Mesothelial cell of epicardium (in vitro differentiated cells): Measurements from ENCODE around the gene PARD3B. TPM values are rescaled to one million over a fixed set of nuclear protein-coding genes. Genes with fewer than 3 reads are reported as not detected.

Source experiments
- DNase-seq, 2 experiments: peaks; one replicate each; pipeline ENCODE4 v3.0.0; 2021; ENCODE audit warnings: low spot score in 2 of 2; ENCODE audit not compliant: unreplicated experiment in 2 of 2
- H3K27ac Mint-ChIP-seq: 2 replicates; pipeline ENCODE4 v1.8.0; 2021; ENCODE audit warnings: mixed read lengths
- H3K27me3 Mint-ChIP-seq: 2 replicates; pipeline ENCODE4 v1.8.0; 2021; ENCODE audit warnings: low read depth, mixed read lengths
- H3K36me3 Mint-ChIP-seq: 2 replicates; pipeline ENCODE4 v1.8.0; 2021; ENCODE audit warnings: mixed read lengths
- H3K4me1 Mint-ChIP-seq: 2 replicates; pipeline ENCODE4 v1.8.0; 2021; ENCODE audit warnings: mixed read lengths
- H3K4me3 Mint-ChIP-seq: 2 replicates; pipeline ENCODE4 v1.8.0; 2021; ENCODE audit warnings: mild to moderate bottlenecking, moderate library complexity, mixed read lengths
- H3K9me3 Mint-ChIP-seq: 2 replicates; pipeline ENCODE4 v1.8.0; 2021; ENCODE audit warnings: mixed read lengths
- CTCF ChIP-seq: fragments of 200-600 bp; sonication (generic); IDR thresholded peaks from one replicate; pipeline ENCODE4 v1.5.0; 2021; ENCODE audit warnings: antibody characterized with exemption; ENCODE audit not compliant: unreplicated experiment
- total RNA-seq: library from RNA; stranded (reverse); gene quantifications from 3 replicates; pipeline ENCODE4 v1.2.1, GENCODE V29; 2021

PARD3B gene
- total RNA-seq, 1 donor from 2014 or later = 23.4 TPM

GRCh38 chr2:205043285-205043684 is 498.0 kb downstream of the PARD3B start:
- peaks cover 4% of the 10 kb centered on the region for H3K9me3 Mint-ChIP-seq
- no peak for TF ChIP-seq CTCF
- no peak overlapping the region for H3K27ac Mint-ChIP-seq
- DNase-seq = no peak
- no peak overlapping the region for H3K4me3 Mint-ChIP-seq
- H3K4me1 Mint-ChIP-seq = peaks cover 15% of the 10 kb centered on the region
- peaks cover 4% of the 10 kb centered on the region for H3K36me3 Mint-ChIP-seq
- no peaks in the 10 kb centered on the region for H3K27me3 Mint-ChIP-seq

- peaks cover 10% of the 10 kb centered on the region for H3K4me1 Mint-ChIP-seq
- H3K27ac Mint-ChIP-seq = no peak overlapping the region
- no peak for DNase-seq
- no peak overlapping the region for H3K4me3 Mint-ChIP-seq
- H3K27me3 Mint-ChIP-seq = no peaks in the 10 kb centered on the region
- no peak for TF ChIP-seq CTCF
- peaks cover 11% of the 10 kb centered on the region for H3K9me3 Mint-ChIP-seq
- peaks cover 11% of the 10 kb centered on the region for H3K36me3 Mint-ChIP-seq
Measured at GRCh38 chr2:205045706-205046105, 500.4 kb downstream of the PARD3B start.

GRCh38 chr2:205047273-205047839 is 502.1 kb downstream of the PARD3B start:
- H3K36me3 Mint-ChIP-seq = peaks cover 11% of the 10 kb centered on the region
- no peak overlapping the region for H3K27ac Mint-ChIP-seq
- peaks cover 11% of the 10 kb centered on the region for H3K9me3 Mint-ChIP-seq
- no peak for DNase-seq
- TF ChIP-seq CTCF = no peak
- no peaks in the 10 kb centered on the region for H3K27me3 Mint-ChIP-seq
- no peaks in the 10 kb centered on the region for H3K4me1 Mint-ChIP-seq
- no peak overlapping the region for H3K4me3 Mint-ChIP-seq

- Mint-ChIP-seq H3K27ac (no peak overlapping the region), H3K4me3 (no peak overlapping the region), H3K36me3 (peaks cover 6% of the 10 kb centered on the region), H3K4me1 (peaks cover 23% of the 10 kb centered on the region), H3K9me3 (peaks cover 7% of the 10 kb centered on the region), H3K27me3 (no peaks in the 10 kb centered on the region)
- no peak for DNase-seq
- TF ChIP-seq CTCF = no peak
Measured at GRCh38 chr2:205051417-205051816, 506.1 kb downstream of the PARD3B start.

GRCh38 chr2:205052781-205053180 is 507.5 kb downstream of the PARD3B start:
- H3K27me3 Mint-ChIP-seq = no peaks in the 10 kb centered on the region
- H3K4me1 Mint-ChIP-seq = peaks cover 24% of the 10 kb centered on the region
- H3K27ac Mint-ChIP-seq = no peak overlapping the region
- no peak for DNase-seq
- no peak overlapping the region for H3K4me3 Mint-ChIP-seq
- H3K9me3 Mint-ChIP-seq = peaks cover 7% of the 10 kb centered on the region
- no peak for TF ChIP-seq CTCF
- peaks cover 6% of the 10 kb centered on the region for H3K36me3 Mint-ChIP-seq

- H3K36me3 Mint-ChIP-seq = peaks cover 4% of the 10 kb centered on the region
- TF ChIP-seq CTCF = no peak
- H3K9me3 Mint-ChIP-seq = peaks cover 16% of the 10 kb centered on the region
- H3K4me1 Mint-ChIP-seq = peaks cover 24% of the 10 kb centered on the region
- no peak overlapping the region for H3K4me3 Mint-ChIP-seq
- H3K27me3 Mint-ChIP-seq = no peaks in the 10 kb centered on the region
- peak overlapping the region; percentile 3 for H3K27ac Mint-ChIP-seq
- no peak for DNase-seq
Measured at GRCh38 chr2:205053827-205054410, 508.6 kb downstream of the PARD3B start.
